ENCODE results near the gene GPATCH8.
"Not testable (repeated sequence)": the region's sequence is repeated elsewhere in the genome, so short reads cannot be mapped to it uniquely, and the experiment has no call there.

Gene GPATCH8

DNA sequence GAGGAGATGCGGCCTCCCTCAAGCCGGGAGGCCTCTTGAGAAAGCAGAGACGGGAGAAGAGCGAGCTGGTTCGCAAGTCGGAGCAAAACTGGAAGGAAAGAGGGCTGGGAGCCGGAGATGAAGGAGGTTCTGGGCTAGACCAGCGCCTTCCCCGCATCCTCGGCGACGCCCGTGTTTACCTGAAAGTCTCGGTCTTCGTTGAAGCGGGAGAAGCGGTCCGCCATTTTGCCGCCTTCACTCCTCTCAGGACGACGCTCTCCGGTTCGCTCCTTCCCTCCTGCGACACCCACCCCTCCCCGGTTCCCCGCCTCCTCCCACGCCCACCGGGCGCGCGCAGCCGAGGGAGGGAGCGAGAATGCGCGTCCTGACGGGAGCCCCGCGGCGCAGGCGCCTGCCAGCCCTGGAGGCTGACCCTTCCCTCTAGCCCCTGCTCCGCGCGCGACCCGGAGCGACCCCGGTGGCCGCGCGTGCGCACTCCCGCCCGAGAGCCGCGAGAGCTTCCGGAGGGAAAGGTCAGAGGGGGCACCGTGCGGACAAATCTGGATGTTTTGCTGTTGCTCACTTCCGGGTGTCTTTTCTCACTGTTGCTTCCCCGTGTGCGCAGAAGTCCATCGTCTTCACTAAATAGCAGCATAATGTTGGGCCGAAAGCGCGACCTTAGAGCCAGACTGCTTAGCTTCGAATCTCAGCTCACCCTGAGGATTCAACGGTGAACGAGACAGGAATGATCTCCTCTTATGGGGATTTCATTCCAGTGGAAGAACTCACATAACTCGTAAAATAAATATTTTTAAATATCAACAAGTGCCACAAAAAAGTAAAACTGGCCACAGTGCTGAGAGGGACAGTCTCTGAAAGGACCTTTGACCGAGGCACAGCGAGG lies at the start of gene GPATCH8:
GPATCH8 (minus strand) TSS at position 260 of the 883 bp plus-strand sequence; CDS start at position 224, 36 bp downstream.
- peak; percentile 92 for DNase-seq (ENCODE audit: low read depth)

DNA sequence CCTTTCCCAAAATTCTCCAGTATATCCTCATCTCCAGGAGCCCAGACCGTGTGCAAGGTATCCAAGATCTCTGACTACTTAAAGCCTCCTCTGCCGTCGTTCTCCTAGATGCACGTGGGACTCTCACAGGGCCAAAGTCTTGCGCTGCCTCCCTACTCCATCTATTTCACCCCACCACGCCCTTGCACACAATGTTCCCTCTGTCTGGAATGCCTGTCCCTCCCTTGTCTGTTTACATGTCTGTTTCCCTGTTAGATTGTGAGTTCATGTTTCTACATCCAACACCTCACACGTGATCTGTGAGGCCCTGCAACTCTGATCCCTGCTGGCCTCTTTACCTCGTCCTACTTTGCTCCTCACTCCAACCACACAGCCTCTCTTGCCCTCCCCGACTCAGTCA lies 49.2 kb upstream of the GPATCH8 start:
- DNase-seq (ENCODE audit: low read depth), result no peak

DNA sequence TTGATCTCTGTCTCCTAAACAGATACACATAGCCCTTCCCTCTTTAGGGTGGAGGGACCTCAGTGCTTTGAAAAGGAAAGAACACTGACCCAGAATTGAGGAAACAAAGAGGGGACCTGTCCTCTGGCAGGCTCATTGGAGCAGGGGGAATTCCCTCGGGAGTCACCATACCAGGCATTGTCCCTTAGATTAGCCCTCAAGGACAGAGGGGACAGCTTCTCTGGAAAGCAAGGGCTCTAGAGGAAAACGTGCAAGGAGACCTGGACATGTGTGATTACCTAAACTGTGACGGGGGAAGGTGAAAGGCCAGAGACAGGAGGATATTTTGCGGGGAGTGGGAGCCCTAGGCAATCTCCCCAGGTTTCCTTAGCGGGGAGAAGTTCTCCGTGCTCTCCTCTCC lies 46.5 kb upstream of the GPATCH8 start:
- DNase-seq (ENCODE audit: low read depth), result no peak

DNA sequence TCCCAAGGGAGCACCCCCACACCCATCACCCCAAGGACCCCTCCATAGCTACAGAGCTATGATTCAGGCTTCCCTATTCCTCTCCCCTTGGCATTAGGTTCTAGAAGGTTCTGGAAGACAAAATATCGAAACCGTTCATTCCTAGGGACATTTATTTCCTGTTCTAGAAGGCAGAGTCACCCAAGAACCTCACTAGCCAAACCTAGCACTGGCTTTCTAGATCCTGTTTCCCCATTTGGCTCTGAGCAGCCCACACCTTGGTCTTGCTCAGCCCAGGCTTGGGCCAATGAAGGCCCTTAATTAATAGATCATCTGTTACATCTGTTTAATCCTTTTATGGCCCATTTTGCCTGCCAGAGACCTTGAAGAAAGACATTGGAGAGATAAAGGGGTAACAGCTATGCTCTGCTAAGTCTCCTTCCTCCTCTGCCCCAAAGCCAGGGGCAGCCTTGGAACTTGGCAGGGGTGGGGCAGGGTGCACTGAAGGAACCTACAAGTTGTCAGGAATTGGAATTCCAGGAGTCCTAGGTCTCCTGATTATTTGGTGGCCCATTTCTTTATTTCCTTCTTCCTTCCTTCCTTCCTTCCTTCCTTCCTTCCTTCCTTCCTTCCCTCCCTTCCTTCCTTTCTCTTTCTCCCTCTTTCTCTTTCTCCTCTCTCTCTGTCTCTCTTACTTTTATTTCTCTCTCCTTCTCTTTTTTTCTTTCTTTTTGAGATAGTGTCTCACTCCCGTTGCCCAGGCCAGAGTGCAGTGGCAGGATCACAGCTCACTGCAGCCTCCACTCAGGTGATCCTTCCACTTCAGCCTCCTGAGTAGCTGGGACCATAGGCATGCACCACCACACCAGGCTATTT lies 45.4 kb upstream of the GPATCH8 start:
- DNase-seq (ENCODE audit: low read depth), result no peak

DNA sequence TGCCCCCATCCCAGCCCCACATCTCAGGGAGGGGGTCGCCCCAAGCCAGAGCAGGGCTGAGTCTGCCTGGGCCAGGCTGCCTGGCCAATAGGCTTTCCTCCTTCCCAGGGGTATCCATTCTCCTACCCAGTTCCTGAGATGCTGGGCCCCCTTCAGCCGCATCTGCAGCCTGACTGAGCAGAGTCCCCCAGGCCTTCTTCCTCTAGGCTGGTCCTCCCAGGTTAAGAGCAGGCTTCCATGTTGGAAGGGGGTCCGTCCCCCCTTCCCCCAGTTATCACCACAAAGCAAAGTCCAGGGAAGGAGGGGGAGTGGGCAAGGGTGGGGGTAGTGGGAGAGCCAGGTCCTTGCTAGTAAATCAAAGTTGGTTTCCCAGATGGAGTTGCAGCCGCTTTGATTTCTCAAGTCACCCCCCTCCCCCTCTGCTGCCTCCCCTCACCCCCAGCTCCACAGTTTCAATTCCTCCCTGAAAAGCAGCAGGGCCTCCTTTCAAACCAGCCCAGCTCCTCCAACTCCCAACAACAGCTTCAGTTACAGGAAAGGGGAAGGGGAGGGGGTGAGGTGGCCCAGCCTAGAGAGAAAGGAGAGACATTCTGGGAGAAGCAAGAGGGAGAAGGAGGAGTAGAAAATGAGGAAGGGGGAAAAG lies 44.5 kb upstream of the GPATCH8 start:
- no peak for DNase-seq (ENCODE audit: low read depth)

DNA sequence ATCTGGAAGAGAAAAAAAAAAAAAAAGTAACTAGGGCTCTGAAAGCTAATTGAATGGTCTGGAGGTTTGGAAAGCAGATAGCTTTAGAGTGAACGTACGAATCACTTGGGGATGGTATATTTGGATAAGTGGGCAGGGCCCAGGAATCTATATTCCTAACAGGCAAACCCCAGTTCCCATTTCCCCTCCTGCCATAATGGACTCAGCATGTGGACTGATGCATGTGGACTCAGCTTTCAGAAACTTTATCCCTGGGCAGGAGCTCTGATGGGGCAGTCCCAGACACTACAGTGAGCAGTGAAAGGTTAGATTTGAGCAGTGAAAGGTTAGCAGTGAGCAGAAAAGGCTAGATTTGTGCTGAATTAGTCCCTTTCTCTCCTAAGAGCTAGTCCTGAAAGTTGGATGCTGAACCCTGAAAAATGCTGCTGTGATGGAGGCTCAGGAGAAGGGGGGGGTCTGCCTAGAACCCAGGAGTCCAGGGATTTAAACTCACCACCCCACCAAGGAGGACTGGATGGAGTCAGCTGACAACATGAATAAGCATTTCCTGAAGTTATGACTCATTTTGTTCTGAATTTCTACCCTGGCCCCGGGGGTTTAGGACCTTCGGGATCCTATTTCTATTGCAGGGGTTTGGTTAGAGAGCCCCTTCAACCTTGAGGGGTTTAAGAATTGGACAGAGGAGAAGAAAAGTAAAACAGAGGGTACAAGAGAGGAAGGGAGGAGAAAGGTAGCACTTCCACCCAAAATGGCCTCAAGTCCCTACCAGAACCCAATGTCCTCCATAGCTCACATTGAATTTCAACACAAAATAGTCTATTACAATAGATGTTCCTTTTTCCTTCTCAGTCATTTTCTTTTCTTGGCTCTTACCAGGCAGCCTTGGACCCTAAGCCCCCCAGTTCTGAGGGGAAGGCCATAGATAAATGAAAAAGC lies 43.7 kb upstream of the GPATCH8 start:
- no peak for DNase-seq (ENCODE audit: low read depth)

DNA sequence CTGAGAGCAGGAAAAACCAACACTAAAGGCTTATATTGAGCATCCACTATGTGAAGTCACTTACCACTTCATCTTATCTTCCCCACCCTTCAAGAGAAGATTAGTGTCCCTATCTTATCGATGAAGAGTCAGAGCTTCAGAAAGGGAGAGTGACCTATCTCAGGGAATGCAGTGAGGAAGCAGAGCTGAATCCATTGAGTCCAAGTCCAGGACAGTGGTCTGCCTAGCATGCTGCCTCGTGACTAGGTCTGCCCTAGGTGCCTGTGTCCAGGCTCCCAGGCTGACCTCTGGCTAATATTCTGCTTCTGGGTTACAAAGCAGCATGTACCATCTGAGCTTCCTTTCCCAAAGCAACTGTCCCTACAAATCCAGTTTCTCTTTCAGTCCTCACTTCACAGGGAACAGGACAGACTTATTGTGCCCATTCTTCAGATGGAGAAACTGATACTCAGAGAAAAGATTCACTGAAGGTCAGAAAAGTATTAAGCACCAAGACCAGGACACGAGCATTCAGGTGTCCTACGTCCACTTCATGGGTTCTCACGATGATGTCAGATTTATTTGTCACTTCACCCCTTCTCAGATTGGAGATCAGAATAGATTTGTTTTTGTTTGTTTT lies 40.8 kb upstream of the GPATCH8 start:
- DNase-seq (ENCODE audit: low read depth), result peak; percentile 53

DNA sequence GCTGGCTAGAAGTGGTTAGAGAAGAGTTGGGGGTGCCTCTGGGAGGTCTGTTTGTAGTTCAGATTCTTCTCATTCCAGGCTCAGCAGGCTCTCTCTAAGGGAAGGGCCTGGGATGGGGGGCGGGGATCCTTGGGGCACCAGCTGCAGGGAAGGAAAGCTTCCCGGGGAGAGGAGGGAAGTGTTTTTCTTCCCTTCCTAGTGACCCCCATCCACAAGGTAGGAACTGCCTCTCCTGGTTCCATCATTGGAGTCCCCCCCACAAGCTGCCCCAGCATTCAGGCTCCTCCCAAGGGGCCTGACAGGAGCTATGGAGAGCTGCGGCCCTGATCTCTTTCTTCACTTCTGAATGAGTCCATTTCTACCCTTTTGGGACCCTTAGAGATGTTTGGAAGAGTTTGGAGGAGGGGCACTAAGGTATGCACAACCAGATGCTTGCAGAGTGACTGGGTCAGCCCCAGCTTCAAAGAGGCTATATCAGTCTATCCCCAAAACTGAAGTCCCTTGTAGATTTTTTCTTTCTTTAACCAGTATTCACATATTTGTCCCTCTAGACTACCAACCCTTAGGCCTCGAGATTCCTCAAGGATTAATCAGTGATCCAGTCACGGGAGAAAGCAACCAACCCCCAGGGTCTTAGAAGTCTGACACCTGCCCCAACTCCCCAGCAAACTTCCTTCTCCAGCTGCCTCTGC lies 40.2 kb upstream of the GPATCH8 start:
- no peak for DNase-seq (ENCODE audit: low read depth)

DNA sequence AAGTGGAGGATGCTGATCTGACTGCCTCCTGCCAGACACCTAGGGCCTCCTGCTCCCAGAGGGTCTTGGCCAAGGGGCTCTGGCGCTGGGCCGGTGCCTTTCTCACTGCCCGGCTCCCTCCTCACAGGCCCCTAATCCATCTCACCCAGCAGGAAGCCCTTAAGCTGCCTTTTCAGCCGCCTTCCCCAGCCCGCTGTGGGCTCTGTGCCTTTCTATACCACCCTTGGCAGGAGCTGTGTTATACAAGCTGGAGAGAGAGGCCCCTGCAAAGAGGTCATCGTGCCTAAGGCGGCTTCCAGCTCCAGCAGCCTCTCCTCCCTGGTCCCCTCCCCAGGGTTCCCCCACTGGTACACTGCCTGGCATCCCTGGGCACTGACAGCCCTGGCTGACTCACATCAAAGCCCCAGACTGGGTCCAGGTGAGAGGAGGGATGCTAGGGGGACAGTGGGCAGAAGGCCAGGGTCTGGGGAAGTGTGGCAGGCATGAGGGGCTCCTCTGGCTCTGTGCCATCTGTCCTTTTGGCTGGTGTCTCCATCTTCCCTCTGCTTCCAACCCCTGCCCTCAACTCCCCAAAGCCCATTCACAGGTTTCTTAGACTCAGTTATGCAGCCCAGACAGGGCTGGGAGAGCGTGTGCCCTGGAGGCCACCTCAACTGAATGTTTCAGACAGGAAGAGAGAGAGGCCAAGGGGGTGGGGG lies 38.8 kb upstream of the GPATCH8 start:
- no peak for DNase-seq (ENCODE audit: low read depth)

DNA sequence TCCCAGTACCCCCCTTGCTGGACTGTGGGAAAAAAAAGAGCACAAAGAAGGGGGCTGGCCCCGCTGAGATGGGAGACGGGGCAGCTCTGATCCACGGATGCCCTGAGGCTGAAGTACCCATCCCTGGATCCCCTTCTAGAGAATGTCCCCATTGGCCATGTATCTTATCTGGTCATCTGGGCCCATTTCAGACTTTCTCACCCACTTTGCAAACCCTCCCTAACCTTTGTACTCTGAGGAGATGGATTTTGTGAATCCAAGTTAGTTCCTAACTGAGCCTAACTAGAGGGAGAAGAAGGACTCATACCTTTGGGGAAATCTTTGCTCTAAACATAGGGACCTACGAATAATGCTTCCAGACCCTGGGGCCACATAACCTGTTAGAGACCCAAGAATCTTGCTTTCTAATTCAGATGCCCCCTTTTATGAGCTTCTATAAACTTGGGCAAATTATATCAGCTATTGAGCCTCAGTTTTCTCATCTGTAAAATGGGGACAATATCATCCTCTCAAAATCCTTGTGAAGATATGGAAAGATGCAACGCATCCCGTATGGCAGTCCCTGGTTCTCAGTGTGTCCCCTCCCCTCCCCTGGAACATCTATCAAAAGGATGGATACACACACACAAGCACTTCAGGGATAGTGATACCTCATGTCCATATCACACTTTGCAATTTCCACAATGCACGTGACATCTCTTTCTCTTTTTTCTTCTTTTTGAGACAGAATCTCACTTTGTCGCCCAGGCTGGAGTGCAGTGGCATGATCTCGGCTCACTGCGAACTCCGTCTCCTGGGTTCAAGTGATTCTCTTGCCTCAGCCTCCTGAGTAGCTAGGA lies 37.3 kb upstream of the GPATCH8 start:
- DNase-seq (ENCODE audit: low read depth), result no peak

DNA sequence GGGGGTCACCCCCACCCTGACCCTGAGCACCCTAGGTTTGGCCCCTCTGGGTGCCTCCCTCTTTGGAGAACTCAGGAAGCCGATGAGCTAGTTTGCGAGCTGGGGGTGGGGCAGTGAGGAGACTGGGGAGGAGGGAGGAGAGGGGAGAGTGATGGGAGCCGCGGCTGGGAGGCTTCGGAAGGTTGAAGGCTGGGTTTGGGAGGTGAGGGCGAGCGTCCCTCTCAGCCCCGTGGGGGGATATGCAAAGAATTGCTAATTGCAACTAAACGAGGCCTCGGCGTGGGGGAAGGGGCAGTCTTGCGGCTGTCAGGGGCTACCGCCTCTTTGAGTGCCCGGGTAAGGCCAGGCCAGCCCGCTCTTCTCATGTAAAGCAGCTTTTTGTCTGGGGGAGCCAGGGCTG lies 36.5 kb upstream of the GPATCH8 start:
- DNase-seq (ENCODE audit: low read depth), result no peak

DNA sequence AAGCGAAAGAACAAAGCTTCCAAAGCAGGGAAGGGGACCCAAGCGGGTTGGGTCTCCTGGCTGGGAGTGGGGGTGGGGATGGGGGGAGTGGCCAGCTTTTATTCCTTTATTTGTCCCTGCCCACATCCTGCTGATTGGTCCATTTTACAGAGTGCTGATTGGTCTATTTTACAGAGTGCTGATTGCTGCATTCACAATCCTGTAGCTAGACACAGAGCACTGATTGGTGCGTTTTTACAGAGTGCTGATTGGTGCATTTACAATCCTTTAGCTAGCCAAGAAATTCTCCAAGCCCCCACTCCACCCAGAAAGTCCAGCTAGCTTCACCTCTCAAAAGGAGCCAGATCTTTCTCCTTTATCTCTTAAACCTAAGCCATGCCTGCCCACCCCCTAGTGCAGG lies 34.7 kb upstream of the GPATCH8 start:
- DNase-seq (ENCODE audit: low read depth), result not testable (repeated sequence)

DNA sequence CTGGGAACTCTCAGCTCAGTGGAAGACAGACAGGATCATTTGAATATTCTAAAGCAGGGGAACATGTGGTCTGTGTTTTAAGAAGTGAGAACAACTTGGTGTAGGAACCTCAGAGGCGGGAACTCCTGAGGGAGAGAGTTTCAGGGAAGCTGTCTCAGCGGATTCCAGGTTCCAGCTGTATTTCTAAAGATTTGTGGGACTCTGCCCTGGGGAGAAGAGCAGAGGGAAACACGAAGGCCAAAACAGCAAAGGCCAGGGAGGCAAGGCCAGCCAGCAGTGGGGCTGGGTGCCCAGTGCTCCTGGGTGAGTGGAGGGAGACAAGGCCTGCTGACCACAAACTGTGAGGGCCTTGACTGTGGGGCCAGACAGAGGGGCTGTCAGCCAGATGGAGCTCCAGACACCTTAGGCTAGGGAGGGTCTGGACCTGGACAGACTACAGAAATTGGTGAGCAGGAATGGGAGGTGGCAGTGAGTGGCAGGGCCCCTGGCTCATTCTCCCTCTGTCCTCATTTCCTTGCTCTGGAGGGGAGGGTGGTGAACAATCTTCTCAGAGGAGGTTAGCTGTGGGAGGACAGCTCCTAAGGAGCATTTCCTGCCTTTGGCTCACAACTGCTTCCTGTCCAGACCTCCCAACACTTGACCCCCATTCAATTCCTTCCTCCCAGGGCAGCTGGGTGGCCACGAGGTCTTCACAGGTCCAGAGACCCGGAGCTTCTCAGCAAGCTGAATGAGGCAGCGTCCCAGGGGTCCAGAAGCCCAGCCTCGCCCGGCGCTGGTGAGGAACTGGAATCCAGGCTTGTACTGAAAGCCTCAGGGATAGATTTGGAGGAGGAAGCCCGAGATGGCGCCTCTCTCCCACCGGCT lies 33.1 kb upstream of the GPATCH8 start:
- DNase-seq (ENCODE audit: low read depth), result no peak

DNA sequence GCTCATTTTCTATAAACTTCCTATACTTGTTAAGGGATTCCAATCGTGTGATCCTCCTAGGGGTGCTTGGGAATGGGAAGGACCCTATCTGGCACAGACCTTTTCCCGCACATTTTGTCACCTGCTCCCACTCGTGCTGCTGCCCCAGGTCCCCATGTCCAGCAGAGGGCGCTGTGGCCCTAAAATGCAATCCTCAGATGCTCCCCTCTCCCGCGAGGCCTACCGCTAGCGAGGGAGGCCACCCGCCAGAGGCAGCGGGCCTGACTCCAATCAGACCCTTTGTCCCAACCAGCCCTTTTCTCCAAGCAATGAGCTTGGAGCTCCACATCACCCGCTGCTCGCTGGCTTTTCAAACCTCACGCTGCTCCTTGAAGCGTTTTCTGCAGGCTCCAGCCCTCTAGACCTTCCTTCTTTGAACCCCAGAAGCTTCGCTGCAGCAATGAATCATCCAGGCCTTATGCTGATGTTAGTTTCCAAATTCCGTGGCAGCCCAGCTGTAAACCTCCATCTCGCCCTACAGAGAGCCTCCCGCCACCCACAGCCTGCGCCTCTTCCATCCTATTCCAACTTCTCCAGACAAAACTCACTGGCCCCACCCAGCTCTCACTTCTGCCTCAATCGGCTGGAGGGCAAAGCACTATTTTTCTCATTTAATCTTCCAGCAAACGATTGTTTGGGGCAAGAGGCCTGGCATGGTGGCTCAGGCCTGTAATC lies 30.5 kb upstream of the GPATCH8 start:
- DNase-seq (ENCODE audit: low read depth), result peak; percentile 75

DNA sequence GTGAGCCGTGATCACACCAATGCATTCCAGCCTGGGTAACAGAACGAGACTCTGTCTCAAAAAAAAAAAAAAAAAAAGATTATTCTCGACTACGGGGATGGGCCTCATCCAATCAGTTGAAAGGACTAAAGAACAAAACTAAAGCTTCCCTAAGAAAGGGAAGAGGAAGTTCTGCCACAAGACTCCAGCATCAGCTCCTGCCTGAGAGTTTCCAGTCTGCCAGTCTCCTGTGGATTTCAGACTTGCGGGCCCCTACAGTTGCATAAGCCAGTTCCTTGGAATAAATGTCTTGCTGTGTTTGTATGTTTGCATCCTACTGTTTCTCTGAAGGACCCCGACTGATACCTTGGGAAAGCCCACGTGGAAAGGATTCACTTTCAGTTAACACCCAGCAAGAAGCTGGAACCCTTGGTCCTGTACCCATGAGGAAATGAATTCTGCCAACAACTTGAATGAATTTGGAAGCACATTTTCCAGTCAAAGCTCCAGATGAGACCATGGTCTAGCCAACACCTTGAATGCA lies 27.8 kb upstream of the GPATCH8 start:
- DNase-seq (ENCODE audit: low read depth), result no peak

DNA sequence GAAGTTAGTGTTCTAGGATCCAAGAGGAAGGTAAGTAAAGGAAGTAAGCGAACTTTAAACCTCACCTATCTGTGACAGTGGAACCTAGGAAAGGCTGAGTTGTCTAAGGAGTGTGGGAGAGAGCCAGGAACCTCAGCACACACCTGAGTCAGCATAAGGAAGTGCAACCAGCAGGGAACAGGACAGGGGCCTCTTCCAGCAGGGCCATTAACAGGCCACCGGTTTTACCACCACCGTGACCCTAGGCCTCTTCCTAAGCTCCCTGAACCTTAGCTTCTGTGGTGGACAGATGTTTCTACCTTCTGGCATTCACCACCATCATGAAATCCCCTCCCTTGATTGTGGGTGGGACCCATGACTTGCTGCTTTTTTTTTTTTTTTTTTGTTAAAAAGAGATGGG lies 26.7 kb upstream of the GPATCH8 start:
- DNase-seq (ENCODE audit: low read depth), result no peak

DNA sequence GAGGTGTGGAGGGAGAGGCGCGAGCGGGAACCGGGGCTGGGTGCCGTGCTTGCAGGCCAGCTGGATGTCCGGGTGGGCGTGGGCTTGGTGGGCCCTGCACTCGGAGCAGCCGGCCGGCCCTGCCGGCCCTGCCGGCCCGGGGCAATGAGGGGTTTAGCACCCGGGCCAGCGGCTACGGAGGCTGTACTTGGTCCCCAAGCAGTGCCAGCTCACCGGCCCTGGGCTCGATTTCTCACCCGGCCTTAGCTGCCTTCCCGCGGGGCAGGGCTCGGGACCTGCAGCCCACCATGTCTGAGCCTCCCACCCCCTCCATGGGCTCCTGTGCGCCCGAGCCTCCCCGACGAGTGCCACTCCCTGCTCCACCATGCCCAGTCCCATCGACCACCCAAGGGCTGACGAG lies 24.7 kb upstream of the GPATCH8 start:
- DNase-seq (ENCODE audit: low read depth), result no peak

Data from CMK (cell line).